GM21526 (cell line): ENCODE measurements around the gene ZMIZ1.
"Not testable (repeated sequence)": the region's sequence is repeated elsewhere in the genome, so short reads cannot be mapped to it uniquely, and the experiment has no call there.

Experiments
- ATAC-seq: cut with Tn5 transposase; IDR thresholded peaks from one replicate; pipeline ENCODE4 v1.9.1; 2021; ENCODE audit warnings: moderate library complexity; ENCODE audit not compliant: unreplicated experiment, low FRiP score

Gene ZMIZ1

GRCh38 chr10:79268742-79269141 is 200.0 kb downstream of the ZMIZ1 start:
- no peak for ATAC-seq

DNA sequence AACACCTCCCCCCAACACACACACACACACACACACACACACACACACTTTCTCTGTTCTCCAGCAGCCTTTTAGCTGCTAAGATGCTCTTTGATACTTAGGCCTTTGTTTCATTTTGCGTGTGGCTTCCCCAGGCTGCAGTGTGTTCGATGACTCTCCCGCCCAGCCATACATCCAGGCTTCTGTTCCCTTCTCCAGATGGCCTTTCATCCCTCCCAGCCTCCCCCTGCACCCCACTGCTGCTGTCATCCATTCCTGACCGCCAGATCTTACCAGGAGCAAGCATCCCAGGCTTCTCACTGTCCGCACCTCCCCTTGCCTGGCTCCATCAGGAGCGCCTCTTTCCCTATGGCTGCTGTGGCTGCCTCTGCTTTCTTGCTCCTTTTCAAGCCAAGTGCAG is 200.7 kb downstream of the ZMIZ1 start:
- ATAC-seq = no peak

GRCh38 chr10:79269969-79270368 is 201.2 kb downstream of the ZMIZ1 start:
- no peak for ATAC-seq

GRCh38 chr10:79270466-79271246 is 201.9 kb downstream of the ZMIZ1 start:
- no peak for ATAC-seq

GRCh38 chr10:79272353-79272752 is 203.6 kb downstream of the ZMIZ1 start:
- ATAC-seq = no peak

GRCh38 chr10:79273604-79274003 is 204.8 kb downstream of the ZMIZ1 start:
- ATAC-seq = no peak

DNA sequence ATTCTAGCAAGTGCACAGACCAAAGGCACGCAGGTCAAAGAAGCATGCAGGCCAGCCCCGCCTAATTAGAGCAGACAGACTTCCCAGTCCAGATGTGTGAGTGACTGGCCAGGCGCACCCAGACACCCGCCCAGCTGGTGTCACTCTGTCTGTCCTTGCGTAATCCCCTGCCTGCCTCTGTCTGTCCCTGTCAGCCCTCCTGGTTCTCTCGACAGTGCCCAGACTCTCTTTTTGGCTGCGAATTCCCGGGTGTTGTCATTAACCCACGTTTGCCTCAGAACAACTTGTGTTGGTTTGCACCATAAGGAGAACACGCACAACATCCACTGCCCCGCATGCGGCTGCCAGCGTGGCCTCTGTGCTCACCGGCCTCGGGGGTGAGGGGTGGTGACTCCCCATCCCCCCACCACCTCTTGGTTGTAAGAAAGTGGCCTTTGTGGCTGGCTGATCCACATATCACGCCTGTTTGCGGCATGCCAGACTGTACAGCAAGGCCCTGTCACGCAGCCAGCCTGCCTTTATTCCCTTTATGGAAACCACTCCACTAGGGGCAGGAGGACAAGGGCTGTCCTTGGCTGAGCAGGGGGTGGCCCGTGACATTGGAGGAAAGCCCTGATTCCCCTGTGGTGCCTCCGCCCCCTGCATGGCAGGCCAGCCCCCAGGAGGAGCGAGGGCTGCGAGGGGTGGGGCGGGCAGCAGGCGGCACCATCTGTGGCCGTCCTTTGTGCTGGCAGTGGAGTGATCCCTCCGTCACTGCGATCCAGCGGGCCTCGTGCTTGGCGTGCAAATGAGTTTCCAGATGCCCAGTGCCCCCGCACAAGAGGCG is 205.7 kb downstream of the ZMIZ1 start:
- no peak for ATAC-seq

GRCh38 chr10:79275105-79275430 is 206.3 kb downstream of the ZMIZ1 start:
- no peak for ATAC-seq

GRCh38 chr10:79275431-79275851 is 206.7 kb downstream of the ZMIZ1 start:
- peak; percentile 50 for ATAC-seq

DNA sequence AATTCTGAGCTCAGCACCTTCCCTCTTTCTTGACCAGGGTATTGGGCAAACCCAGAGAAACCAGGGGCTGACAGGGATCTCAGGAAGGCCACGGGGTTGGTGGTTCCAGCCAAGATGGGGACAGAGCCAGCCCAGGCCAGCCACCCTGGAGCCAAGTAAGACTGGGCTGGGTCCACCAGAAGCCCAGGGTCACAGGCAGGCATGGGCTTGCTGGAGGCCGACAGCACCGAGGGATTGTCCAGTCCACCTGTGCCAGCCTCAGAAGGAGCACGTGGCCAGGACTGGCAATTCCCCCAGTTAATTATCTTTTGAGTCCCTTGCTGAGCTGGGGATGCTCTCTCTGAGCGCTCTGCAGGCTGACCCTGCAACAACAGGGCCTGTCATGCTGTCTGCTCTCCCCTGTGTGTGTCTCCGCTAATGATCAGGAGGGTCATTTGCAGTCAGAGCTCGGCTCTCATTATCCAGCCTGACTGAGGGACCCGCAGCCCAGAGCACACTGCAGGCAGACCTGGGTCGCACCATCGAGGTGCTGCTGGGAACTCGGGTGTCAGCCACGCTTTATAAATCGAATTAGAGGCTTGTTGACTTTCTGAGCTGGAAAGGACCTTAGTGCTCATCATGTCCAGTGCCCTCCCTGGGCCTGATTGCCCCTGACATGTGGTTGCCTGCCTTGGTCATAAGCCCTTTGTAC is 209.0 kb downstream of the ZMIZ1 start:
- ATAC-seq = no peak

GRCh38 chr10:79279047-79279446 is 210.3 kb downstream of the ZMIZ1 start:
- not testable (repeated sequence) for ATAC-seq

- no peak for ATAC-seq
Observed at GRCh38 chr10:79280956-79281355, 212.2 kb downstream of the ZMIZ1 start.

GRCh38 chr10:79282388-79282787 is 213.6 kb downstream of the ZMIZ1 start:
- ATAC-seq = no peak

DNA sequence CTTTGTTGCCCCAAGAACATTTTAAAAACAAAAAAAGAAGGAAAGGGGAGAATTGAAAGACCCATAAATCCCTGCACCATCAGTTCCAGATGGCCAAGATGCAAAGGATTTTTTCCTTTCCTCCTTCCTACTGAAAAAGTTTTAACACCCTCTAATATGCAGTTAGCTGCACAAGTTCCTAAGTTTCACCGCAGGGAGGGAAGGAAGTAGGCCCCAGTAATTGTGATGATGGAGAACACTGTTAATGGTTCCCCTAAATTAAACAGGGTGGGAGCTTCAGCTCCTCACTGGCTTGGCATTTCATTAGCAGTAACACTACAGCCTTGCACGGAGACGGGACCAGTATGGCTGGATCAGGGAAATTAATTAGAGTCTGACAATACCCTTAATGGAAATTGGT is 214.8 kb downstream of the ZMIZ1 start:
- ATAC-seq = no peak

DNA sequence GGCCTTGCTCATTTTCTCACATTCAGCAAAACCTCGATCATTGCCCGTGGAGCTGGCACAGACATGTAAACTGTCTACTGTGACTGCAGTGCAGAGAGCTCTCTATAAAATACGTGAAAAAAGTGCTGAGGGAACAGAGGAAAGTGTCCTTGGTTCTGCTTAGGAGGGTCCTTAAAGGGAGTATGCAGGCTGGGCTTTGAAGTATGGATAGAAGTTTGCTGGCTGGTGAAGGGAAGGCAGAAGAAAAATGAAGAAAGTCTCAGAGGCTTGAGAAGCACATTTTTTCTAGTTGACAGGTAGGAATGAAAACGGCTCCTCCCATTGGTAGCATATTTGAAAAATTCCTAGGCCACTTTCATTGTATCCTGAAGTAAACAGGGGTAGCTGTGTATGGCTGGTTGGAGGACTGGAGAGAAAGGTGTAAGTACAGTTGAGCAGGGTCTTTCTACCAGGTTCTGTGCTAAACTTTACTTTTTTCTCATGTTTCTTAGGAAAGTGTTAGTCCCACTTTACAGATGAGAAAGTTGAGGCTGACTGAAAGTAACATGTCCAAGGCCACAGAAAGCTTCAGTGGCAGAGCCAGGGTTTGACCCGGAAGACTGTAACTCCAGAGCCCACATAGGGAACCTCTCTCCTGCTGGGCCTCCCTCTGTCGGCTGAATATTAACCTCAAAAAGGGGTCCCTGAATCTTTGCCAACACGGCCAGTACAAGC is 215.5 kb downstream of the ZMIZ1 start:
- ATAC-seq = no peak

DNA sequence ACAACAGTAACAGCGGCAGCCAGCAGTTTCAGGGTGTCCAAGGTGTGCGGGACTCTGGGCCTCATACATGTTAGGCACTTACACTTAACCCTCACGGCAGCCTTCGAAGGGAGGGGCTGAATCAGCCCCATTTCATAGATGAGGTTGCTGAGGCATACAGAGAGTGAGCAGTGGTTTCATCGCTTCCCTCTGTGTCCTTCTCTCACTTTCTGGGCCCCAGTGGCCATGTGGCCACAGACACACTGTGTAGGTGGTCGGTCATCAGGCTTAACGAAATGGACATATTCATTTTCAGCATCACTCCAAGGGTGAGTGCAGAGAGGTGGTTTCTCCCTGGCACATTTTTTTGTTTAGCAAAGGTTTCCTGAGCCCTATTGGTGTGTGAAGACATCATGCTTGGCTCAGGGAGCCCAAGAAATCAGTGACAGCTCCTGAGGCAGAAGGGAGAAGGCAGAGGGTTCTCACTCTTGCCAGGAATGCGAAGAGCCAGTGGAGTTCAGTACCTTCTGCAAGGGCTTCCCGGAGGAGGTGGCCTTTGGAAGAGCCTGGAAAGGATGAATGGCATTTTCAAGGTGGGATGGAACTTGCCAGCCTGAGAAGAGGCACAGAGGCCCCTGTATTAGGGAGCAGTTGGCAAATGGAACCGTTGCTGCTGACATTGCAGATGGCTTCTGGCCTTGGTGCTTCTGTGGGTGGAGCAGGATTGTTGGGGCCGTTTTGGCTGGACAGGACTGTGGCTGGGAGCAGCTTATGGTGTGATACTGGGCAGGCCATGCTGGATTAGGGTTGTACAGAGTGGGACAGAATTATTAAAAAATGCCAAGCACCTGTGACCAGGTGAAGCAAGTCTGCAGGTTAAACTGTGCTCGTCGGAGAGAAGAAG is 216.8 kb downstream of the ZMIZ1 start:
- ATAC-seq = peak; percentile 77

GRCh38 chr10:79286318-79286951 is 217.7 kb downstream of the ZMIZ1 start:
- peak; percentile 78 for ATAC-seq

DNA sequence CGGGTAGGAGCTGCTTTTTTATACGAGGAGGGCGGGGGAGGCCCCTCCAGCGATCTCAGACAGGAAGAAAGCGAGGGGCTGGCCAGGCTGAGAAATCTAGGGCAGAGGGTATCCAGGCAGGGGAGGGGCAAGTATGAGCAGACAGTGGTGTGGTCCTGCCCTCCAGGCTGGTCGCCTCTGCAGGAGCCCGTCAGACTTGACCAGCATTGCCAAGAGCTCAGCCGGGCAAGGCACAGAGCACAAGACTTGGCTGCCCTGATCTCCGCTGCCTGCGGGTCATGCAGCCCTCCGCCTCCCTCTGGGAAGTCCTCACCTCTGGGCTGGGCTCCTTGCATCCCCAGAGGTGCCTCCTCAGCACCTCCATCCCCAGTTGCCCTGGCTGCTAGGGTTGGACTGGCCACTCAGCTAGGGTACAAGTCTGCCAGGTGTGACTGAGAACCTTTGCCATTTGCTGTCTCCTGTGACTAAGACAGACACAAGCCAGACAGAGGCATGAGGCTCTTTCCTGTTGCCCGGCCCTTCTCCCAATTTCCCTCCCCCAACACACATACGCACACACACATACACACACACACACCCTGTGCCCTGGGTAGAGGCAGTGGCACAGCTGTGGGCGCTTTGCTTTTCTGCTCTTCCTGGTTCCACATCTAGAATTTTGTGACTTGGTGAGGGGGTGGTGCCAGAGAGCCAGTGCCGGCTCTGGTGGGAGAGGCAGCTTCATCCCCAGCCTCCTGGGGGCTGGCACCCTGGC is 219.4 kb downstream of the ZMIZ1 start:
- no peak for ATAC-seq

GRCh38 chr10:79289801-79290200 is 221.0 kb downstream of the ZMIZ1 start:
- no peak for ATAC-seq
